ENCODE results near the gene ZNF521.
"Not testable (repeated sequence)": the region's sequence is repeated elsewhere in the genome, so short reads cannot be mapped to it uniquely, and the experiment has no call there.

The ZNF521 gene

DNA sequence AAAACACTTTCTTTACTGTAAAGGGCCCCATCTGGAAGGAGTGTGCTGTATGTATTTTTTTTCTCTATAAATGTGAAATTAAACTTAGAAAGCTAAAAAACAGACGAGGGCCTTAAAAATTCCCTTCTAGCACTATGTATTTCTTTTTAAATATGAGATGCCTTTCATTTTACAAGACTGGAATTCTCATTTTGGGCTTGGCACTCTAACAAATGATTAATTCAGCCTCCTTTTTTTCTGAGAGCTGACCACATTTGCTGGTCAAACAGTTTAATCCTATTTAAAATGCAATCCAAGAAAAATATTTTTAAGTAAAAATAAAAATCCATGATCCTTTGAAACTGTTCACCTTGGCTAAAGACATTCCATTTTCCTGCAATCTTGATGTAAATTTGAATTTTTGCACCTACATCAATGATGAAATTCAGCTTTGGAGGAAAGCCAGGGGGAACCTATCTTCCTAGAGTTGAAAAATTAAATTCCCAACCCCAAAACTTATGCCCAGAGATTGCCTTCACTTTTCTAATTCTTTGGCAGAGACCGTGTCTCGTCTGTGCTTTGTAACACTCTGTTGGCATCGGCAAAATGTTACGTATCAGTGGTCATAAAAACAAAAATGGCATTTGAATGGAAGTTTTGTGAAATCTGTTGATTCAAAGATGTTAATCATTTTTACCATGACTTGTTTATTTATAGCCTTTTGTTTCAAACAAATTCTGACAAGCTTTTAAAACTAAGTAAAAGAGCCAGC lies 284.5 kb downstream of the ZNF521 start:
- DNase-seq: no peak

DNA sequence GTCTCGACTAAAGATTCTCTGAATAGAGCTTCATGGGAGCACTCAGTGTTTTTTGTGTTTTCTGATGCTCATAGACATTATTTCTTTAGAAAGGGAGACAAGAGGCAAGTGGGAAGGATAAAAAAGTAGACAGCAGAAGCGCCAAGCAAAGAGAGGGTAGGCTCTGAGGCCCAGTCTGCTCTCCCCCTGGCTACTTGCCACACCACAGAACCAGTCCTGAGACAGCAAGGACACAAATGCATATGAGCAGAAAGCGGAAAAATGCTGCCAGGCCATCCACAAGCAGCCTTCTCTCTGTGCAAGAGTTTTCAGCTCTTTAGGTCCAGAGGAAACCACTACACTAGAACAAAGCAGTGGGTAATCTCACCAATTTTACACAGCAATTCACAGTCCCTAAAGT lies 285.4 kb downstream of the ZNF521 start:
- DNase-seq: no peak

DNA sequence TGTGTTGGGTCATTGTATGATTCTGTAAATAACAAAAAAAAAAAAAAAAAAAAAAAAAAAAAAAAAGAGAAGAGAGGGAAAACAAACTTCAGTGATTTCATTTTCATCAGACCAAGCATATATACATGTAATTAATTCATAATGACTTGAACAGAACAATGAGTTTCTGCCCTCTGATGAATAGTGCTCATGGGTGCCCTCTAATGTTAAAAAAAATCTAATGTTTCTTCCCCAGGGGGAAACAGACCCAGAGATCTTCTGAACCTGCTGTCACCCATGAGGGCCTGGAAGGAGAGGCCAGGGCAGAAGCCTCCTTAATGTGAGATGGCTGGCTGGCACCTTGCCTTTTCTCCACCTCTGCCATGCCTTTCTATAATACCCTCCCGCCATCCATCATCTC lies 289.2 kb downstream of the ZNF521 start:
- no peak for DNase-seq

DNA sequence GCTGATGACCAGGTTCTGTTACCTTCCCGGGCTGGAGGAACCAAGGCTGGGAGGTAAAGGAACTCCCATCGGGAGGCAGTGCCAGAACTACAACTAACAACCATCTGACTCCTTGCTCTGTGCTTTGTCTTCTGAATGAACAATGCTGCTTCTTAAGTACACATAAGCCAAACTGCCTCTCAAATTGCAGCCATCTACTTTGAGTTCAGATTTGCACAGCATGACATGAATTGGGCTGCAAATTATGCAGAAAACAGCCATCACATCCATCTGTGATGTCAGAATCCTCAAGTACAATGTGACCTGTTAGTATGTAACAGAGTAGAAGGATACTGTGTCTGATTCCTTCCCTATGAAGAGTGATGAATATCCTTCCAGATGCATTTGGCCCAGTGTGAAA lies 290.6 kb downstream of the ZNF521 start:
- no peak for DNase-seq

DNA sequence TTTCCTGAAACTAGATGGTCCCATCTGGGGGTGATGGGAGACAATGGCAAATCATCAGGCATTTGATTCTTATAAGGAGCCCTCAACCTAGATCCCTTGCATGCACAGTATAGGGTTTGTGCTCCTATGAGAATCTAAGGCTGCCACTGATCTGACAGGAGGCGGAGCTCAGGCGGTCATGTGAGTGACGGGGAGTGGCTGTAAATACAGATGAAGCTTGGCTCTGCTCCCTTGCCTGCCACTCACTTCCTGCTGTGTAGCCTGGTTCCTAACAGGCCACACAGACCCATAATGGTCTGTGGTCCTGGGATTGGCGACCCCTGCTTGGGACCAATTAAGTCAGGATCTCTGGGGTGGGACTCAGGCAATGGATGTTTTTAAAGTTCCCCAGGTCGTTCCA lies 293.4 kb downstream of the ZNF521 start:
- DNase-seq: no peak

DNA sequence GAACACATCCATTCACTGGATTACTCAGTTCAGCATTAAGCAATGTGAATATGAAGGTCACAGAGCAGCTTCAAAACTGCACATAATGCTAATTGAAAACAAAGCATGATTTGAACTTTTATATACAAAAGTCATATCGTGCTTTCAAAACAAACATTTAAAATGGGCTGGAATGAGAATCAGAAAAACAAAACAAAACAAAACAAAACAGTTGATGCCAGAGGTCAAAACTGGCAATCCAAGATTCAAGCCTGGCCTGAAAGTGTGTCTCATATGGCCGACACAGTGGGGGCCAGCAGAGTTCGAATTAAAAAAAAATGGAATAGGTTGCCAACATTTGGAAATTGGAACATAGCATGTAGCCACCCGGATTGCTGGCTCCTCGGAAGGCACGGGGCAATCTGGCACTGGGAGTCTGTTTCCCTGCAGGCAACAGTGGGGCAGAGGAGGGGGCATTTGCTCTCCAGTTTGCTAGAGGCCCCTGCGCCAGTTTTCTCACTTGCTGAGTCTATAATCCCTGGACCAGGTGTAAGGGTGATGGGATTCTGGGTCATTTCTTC lies 294.4 kb downstream of the ZNF521 start:
- no peak for DNase-seq

DNA sequence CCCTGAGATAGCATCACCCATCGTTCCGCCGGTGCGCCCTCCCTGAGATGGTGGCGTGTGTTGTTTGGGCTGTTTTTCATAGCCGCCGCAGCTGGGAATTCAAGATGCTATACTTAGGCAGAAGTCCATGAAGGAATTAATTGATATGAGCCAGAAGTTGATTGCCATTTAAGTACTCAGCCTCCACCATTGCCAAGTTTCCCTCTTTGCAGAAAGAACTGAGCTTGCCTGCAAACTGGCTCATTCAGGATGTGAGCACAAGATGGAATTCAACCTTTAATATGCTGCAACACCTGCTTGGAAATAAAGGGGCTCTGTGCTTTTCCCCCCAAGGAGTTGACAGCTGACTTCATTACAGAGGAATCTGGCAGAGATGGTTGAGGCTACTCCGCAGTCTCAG lies 295.5 kb downstream of the ZNF521 start:
- no peak for DNase-seq

DNA sequence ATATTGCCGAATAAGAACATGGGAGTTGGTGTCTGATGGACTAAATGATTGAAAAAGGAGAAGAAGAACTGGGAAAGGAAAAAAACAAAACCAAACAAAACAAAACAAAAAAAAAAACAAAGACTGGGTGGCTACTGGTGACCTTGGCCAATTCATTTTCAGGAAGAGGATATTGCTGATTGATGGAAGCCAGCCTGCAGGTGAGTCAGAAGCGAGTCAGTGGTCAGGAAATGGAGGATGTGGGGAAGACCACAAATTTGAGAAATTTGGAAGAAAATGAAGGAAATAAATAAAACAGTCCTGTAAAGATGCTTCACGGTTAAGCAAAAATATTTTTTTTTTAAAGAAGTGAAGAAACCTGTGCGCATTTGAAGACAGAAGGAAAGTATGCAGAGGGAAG lies 296.9 kb downstream of the ZNF521 start:
- DNase-seq: no peak

DNA sequence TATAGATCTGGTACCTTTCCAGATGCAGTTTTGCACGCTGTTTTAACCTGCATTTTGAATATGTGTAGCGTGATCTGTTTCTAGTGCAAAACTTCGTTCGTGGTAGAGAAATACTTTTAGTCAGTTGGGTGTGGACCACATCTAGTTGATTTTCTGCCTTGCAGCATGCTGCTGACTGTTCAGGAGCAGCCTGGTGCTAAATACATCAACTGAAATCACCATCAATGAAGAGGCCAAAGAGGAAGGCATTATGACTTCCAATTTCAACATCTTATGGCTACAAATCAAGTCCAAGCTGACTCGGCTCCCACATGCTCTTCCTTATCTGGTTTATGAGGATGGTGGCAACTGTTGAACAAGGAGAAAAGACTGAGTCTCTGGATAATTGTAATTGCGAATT lies 298.5 kb downstream of the ZNF521 start:
- no peak for DNase-seq

DNA sequence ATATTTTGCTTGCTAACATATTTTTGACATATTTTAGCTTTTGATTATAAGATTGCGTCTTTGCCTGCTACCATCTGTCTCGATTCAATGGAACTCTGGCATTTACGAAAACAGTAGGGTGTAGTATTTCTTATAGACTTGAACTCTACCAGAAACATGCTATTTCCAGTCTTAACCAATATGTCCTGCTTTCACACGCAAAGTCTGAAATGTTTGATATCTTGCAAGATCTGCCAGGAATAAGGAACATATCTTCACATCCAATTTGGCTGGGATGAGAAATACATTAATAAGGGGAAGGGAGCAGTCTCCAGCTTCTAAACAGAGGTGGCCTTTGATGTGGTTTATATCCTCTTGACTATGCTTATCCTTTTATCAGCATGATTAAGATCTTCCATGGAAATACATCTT lies 299.4 kb downstream of the ZNF521 start:
- no peak for DNase-seq

DNA sequence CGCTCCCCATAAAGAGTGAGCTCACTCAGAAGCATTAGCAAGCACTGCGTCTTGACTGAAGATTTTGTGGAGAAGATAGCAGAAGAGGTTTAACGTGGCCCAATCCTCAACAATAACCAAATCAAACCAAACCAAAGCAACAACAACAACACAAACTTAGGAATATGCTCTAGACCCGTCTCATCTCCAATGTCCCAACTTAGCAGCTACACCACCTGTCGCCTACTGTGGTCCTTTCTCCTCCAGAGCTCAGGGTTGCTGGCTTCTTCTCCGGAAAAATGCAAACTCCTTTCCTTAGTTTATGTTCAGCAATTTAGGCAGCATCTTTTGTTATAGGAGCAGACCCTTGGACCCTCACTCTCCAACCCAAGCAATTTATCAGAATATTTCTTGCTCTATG lies 301.4 kb downstream of the ZNF521 start:
- DNase-seq: no peak

DNA sequence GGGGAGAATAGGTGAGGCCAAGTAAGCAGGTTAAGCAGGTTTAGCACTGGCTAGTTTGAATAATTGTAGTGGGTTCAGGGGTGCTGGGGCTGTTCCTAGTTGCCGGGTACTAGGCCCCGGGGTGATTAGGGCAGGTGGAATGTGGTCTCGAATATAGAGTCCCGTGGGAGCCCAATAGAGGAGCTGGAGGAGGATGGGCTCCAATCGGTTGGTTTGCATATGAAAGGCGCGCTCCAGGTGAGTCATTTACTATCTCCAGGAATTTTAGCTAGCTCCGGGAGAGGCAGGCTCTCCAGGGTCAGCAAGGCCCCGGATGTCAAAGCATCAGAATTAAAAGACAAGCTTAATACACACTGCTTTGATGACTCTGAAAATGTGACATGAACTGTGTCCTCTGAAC lies 304.0 kb downstream of the ZNF521 start:
- DNase-seq: no peak

DNA sequence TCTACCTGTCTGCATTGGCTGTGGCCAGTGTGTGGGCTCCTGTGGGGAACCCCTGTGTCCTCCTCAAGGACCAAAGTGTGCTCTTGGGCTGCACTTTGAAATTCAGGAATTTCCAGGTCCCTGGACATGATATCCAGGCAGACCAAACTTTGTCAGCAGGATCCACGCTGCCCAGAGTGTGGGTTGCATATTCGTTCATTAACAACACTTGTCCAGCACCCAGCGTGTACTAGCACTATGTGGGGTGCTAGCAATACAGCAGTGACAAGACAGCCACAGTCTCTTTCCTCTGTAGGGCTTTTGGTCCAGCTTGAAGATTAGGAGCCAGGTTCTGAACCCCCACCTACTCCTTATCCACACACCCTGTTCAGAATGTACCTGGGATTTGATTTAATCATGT lies 304.5 kb downstream of the ZNF521 start:
- DNase-seq: no peak

DNA sequence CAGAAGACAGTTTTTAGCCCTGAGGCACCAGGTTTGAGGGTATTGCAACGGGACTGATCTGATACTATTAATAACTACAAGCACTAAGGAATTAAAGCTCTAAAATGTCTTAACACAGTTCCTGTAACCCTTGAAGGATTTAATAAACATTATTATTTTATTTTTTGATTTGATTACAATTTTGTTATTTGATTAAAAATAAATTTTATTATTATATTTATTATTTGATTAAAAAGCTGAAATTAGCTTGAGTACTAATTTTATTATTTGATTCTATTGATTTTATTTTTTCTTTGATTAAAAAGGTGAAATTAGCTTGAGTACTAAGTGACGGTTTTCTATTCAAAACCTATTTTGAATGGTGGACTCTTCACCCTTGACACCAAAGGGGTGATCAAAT lies 307.3 kb downstream of the ZNF521 start:
- DNase-seq: no peak

DNA sequence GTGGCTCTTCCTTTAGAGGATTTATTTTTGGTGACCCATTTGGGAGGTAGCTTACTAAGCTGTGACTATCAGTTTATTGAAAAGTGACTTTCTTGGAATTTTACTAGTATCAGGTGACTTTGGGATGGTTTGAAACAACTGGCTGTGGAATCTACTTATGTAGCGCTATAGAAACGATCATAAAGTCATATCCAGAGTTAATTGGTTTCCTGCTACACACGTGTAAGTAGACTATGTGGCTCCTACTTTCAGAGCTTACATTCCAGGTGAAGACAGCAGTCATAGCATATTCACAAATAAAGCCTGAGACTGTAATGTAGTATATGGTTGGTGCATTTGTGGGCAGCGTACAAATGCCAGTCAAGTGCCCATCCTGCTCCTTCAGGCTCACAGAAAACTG lies 308.9 kb downstream of the ZNF521 start:
- DNase-seq: no peak

DNA sequence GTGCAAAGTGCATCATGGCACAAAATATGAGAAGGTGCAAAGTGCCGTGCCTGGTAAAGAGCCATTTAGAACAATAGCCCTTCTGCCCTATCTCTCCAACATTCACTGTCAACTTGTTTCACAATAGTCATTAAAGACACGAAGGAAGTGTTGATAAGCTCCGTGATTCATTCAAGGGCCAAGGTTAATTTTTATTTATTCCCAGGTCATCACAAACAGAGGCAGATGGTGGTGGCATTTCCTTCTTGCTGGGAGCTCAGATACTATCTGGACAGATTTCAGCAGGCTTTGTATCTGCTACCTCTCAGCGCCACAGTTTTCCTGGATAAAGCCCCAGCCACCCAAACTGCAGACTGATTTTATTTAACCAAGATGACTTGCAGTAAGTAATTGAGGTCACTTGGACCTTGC lies 309.3 kb downstream of the ZNF521 start:
- DNase-seq: no peak

DNA sequence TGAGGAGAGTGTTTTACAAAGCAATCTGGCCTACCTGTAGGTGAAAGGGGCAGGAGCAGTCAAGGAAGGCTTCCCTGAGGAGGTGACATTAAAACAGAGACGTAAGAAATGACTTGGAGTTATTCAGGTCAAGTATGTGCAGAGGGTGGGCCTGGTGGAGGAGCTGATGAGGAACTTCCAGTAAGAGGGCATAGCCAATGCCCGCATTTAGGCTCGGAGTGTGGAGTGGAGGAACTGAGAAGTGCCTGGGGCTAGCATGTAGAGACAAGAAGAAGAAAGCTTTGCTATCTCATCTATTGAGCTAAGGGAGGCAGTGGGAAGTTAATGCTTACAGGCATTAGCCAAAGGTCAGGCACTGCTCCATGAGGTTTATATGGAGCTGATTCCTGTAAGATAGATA lies 312.2 kb downstream of the ZNF521 start:
- no peak for DNase-seq

DNA sequence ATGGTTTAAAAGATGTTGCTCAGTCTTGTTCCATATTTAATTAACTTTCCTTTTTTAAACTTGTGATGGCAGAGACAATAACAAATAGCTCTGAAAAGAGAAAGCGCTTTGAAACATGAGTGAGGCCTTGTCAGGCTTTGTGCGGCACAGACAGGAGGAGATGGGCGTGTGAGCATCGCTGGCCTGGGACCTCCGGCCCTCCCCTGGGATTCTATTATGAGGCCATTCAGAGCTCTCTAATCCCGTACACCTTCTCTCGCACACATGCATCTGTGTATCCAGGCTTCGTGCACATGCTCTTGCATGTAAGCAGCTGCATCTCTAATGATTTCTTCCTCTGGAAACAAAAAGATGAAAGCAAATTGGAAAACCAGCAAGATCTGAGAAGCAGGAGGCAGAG lies 313.7 kb downstream of the ZNF521 start:
- DNase-seq: no peak

DNA sequence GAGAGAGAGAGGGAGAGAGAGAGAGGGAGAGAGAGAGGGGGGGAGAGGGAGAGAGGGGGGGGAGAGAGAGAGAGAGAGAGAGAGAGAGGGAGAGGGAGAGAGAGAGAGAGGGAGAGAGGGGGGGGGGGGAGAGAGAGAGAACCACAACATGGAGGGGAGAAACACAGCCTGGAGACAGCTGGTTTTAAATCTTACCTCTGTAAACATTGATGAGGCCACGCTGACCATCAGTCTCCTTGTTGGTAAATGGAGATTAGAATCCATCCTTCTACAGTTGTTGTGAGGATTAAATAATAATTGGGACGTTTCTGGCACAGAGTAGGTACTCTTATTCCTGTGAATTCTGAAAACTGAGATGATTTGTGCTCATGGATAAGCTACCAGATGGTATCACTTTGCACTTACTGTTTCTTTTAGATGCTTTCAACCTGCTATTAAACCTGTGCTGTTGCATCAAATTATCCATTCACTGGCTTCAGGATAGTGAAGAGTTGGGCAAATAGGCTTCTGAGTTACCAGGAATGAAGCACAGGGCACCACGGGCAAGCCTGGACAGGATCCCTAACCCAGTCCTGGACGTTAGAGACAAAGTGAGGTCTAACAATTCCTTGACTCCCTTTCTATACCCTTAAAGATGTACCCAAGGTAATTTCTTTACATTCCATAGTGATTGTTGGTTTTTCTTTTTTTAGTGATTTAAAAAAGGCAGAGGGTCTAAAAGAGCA lies 318.1 kb downstream of the ZNF521 start:
- no peak for DNase-seq

DNA sequence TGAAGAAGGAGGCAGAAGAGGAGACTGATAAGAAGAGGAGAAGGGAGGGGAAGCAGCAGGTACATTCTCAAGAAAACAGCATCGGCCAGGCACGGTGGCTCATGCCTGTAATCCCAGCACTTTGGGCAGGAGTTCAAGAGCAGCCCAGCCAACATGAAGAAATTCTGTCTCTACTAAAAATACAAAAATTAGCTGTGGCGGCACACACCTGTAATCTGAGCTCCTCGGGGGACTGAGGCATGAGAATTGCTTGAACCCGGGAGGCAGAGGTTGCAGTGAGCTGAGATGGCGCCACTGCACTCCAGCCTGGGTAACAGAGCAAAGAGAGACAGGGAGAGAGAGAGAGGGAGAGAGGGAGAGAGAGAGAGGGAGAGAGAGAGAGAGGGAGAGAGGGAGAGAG lies 318.8 kb downstream of the ZNF521 start:
- DNase-seq: not testable (repeated sequence)

DNA sequence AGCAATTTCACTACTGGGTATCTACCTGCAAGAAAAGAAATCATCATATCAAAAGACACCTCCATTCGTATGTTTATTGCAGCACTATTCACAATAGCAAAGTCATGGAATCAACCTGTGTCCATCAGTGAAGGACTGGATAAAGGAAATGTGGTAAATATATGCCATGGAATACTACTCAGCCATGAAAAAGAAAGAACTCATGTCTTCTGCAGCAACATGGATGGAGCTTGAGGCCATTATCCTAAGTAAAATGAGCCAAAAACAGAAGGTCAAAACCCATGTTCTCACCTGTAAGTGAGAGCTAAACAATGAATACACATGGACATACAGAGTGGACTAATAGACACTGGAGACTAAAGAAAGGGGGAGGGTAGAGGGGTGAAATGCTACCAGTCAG lies 322.2 kb downstream of the ZNF521 start:
- no peak for DNase-seq

DNA sequence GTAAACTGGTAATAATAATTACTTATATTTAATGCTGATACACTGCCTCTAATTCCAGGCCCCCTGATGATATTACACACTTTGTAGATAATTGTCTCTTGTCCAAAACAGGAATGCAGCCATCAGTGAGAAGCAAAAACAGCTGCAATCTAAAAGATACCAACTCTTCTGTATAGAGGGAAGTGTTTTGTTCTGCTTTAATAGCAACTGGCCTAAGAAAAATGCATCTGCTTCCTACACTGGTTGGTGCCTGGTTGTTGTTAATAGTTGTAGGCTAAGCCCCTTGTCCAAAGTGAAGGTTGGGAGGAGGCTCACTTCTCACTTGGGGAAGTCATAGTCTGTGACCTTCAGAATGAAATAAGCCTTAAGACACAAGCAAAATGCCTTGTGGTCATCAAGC lies 332.0 kb downstream of the ZNF521 start:
- DNase-seq: no peak

DNA sequence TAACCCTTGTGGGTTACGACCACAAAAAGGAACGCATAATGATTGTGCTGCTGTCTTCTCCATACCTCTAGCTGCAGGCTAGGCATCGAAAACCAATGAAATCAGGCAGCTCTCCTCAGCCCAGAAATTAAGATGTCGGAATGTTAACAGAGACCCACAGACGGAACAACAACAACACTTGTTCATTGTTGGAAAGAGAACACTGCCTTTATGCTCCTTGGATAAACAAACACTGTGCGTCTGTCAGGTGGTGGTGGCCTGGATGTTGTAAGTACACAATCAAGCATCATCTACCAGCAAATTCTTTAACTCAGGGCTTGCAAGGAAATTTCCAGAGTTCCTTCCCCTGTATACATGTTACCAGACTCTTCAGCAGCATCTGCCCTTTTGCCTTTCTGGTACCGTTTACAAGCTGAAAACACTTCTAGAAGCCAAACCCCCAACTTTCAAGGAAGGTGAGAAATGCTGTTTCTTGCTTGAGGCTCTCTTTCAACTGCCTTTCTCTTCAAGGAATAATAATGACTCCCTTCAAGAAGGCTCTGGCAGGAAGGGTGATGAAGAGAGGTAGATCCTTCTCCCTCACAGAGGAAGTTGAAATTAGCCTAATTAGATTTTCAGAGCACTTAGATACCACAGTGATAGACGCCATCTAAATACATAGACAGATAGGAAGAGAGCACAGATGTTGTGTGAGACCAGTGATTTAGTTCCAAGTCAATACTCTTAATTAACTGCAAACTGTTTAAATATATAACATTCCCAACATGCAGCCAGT lies 332.7 kb downstream of the ZNF521 start:
- DNase-seq: no peak

DNA sequence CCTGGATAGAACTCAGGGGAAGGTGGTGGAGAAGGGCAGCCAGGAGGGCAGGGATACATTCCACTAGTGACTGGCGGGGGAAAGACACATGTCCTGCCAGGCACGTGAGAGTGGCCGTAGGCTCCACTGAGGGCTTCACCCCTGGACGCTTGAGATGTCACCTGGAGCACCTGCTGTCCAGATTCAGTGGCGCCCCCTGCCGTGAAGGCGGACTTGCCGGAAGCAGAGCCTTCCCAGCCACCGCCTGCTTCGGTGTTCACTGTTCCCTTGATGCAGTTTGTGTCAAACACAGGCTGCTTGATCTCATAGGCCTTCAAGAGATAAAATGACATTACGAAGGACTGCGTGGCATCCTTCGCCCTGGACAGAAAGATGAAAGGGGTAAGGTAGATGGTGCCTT lies 335.3 kb downstream of the ZNF521 start:
- DNase-seq: no peak

Measured in SHP77 (cell line).